Lower leg skin (tissue), 3 donors: ENCODE measurements around the gene CD7.

Experiments
- CTCF ChIP-seq, 3 donors: fragments of 450-650 bp; IDR thresholded peaks; one replicate each; pipeline ENCODE4 v1.5.1; 2016; ENCODE audit warnings: antibody characterized with exemption in 3 of 3, mild to moderate bottlenecking in 3 of 3, moderate library complexity in 2 of 3
- POLR2A ChIP-seq, 2 donors: fragments of 450-650 bp; IDR thresholded peaks; one replicate each; pipeline ENCODE4 v1.6.1; 2016 to 2017; ENCODE audit warnings: antibody characterized with exemption in 2 of 2, mild to moderate bottlenecking in 1 of 2, moderate library complexity in 1 of 2

GRCh38 chr17:82328994-82329507 is 11.6 kb upstream of the CD7 start:
- TF ChIP-seq POLR2A (IDR thresholded peaks at IDR 0.05) (no peak), CTCF (IDR thresholded peaks at IDR 0.05) (no peak)
